ENCODE data around the gene SDSL. TPM values are rescaled to one million over a fixed set of nuclear protein-coding genes. Genes with fewer than 3 reads are reported as not detected.

The SDSL gene
- total RNA-seq, 1 experiment from 2014 or later, result 0.52 TPM

GRCh38 chr12:113486722-113487121, 64.5 kb downstream of the SDSL start:
- ChIA-PET CTCF (no interaction called here), POLR2A (no interaction called here)
- TF ChIP-seq CTCF (IDR thresholded peaks at IDR 0.05), result no peak
- TF ChIP-seq KAT7 (CRISPR knock-in tag; IDR thresholded peaks at IDR 0.05; ENCODE audit: borderline replicate concordance), result no peak
- no peak for TF ChIP-seq ZNF416 (CRISPR knock-in tag; IDR thresholded peaks at IDR 0.05)
- TF ChIP-seq NR3C1 (CRISPR knock-in tag; conservative IDR thresholded peaks at IDR 0.05; ENCODE audit: low read depth), result no peak
- TF ChIP-seq PRRX2 (CRISPR knock-in tag; IDR thresholded peaks at IDR 0.05), result no peak
- TF ChIP-seq IRF1 (CRISPR knock-in tag; IDR thresholded peaks at IDR 0.05), result no peak
- TF ChIP-seq, protein P1, sequence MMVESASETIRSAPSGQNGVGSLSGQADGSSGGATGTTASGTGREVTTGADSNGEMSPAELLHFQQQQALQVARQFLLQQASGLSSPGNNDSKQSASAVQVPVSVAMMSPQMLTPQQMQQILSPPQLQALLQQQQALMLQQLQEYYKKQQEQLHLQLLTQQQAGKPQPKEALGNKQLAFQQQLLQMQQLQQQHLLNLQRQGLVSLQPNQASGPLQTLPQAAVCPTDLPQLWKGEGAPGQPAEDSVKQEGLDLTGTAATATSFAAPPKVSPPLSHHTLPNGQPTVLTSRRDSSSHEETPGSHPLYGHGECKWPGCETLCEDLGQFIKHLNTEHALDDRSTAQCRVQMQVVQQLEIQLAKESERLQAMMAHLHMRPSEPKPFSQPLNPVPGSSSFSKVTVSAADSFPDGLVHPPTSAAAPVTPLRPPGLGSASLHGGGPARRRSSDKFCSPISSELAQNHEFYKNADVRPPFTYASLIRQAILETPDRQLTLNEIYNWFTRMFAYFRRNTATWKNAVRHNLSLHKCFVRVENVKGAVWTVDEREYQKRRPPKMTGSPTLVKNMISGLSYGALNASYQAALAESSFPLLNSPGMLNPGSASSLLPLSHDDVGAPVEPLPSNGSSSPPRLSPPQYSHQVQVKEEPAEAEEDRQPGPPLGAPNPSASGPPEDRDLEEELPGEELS (CRISPR knock-in tag; IDR thresholded peaks at IDR 0.05), result no peak
- no peak for TF ChIP-seq USF1 (CRISPR knock-in tag; IDR thresholded peaks at IDR 0.05)
- TF ChIP-seq ESRRA (CRISPR knock-in tag; IDR thresholded peaks at IDR 0.05; ENCODE audit: borderline replicate concordance), result no peak
- TF ChIP-seq SOX15 (CRISPR knock-in tag; IDR thresholded peaks at IDR 0.05), result no peak
- TF ChIP-seq TP53 (CRISPR knock-in tag; IDR thresholded peaks at IDR 0.05), result no peak
- TF ChIP-seq HMGA2 (CRISPR knock-in tag; IDR thresholded peaks at IDR 0.05), result no peak
- TF ChIP-seq ZNF512 (CRISPR knock-in tag; IDR thresholded peaks at IDR 0.05; ENCODE audit: borderline replicate concordance), result no peak
- TF ChIP-seq OVOL2 (CRISPR knock-in tag; IDR thresholded peaks at IDR 0.05; ENCODE audit: borderline replicate concordance), result no peak
- no peak for TF ChIP-seq ZSCAN18 (CRISPR knock-in tag; IDR thresholded peaks at IDR 0.05)
- TF ChIP-seq E2F5 (CRISPR knock-in tag; IDR thresholded peaks at IDR 0.05), result no peak
- TF ChIP-seq ETV6 (CRISPR knock-in tag; IDR thresholded peaks at IDR 0.05), result no peak
- TF ChIP-seq ZNF317 (CRISPR knock-in tag; IDR thresholded peaks at IDR 0.05; ENCODE audit: borderline replicate concordance, low read depth), result no peak
- DNase-seq (ENCODE audit: low spot score), result no peak
- Mint-ChIP-seq H3K4me3 (no peak overlapping the region), H3K27ac (no peak overlapping the region), H3K27me3 (ENCODE audit: low read depth) (peaks cover 49% of the 10 kb centered on the region), H3K36me3 (peaks cover 7% of the 10 kb centered on the region), H3K4me1 (peaks cover 42% of the 10 kb centered on the region), H3K9me3 (peaks cover 8% of the 10 kb centered on the region)
- ATAC-seq, result no peak

Other genes starting within 250 kb of the SDSL start
- 120 to 151 TPM (median 123 TPM) in 3 replicates for gene DDX54, start 236.9 kb upstream of the SDSL start, total RNA-seq (2021)
- gene RITA1, start 236.7 kb upstream of the SDSL start, total RNA-seq (2021), result 26.4 to 29.3 TPM (median 27.1 TPM) in 3 replicates
- 29.0 to 32.7 TPM (median 30.7 TPM) in 3 replicates for gene TPCN1, start 200.9 kb upstream of the SDSL start, total RNA-seq (2021)
- gene SLC8B1, start 87.3 kb upstream of the SDSL start, total RNA-seq (2021), result 12.2 to 13.9 TPM (median 13.8 TPM) in 3 replicates
- gene PLBD2, start 63.8 kb upstream of the SDSL start, total RNA-seq (2021), result 34.8 to 39.4 TPM (median 35.6 TPM) in 3 replicates
- gene SDS, start 18.5 kb upstream of the SDSL start, total RNA-seq (2021), result 0.21 to 0.46 TPM (median 0.31 TPM) in 3 replicates
- gene LHX5, start 49.5 kb downstream of the SDSL start, total RNA-seq (2021), result 1.5 to 3.0 TPM (median 1.6 TPM) in 3 replicates